Activated naive CD4-positive, alpha-beta T cell treated with Interleukin-2 at 50 U/mL for 16 hours (primary cell): ENCODE data around the gene CEP44.
"Not testable (repeated sequence)": the region's sequence is repeated elsewhere in the genome, so short reads cannot be mapped to it uniquely, and the experiment has no call there.

Source experiments
- DNase-seq: peaks from one replicate; pipeline ENCODE4 v3.0.0-alpha.2; 2020

CEP44 gene

GRCh38 chr4:174279433-174280155 is 4.1 kb upstream of the CEP44 start:
- DNase-seq: no peak

GRCh38 chr4:174281182-174281737 is 2.5 kb upstream of the CEP44 start:
- no peak for DNase-seq

GRCh38 chr4:174281901-174282300 is 1.8 kb upstream of the CEP44 start:
- DNase-seq: no peak

- peak; percentile 79 for DNase-seq
Measured at GRCh38 chr4:174282836-174283506, 740 bp upstream of the CEP44 start.

- DNase-seq: no peak
Measured at GRCh38 chr4:174284487-174284886, 776 bp downstream of the CEP44 start.

GRCh38 chr4:174286870-174287269 is 3.2 kb downstream of the CEP44 start:
- DNase-seq: no peak

- no peak for DNase-seq
Measured at GRCh38 chr4:174292473-174292872, 8.8 kb downstream of the CEP44 start.

- not testable (repeated sequence) for DNase-seq
Measured at GRCh38 chr4:174294641-174295040, 10.9 kb downstream of the CEP44 start.

GRCh38 chr4:174295142-174295541 is 11.4 kb downstream of the CEP44 start:
- DNase-seq: not testable (repeated sequence)

GRCh38 chr4:174303687-174304086 is 20.0 kb downstream of the CEP44 start:
- no peak for DNase-seq

GRCh38 chr4:174304664-174305063 is 21.0 kb downstream of the CEP44 start:
- DNase-seq: no peak

- no peak for DNase-seq
Measured at GRCh38 chr4:174305961-174306360, 22.2 kb downstream of the CEP44 start.

- DNase-seq: no peak
Measured at GRCh38 chr4:174307694-174308093, 24.0 kb downstream of the CEP44 start.

GRCh38 chr4:174312993-174313392 is 29.3 kb downstream of the CEP44 start:
- DNase-seq: no peak

- DNase-seq: no peak
Measured at GRCh38 chr4:174314274-174314673, 30.6 kb downstream of the CEP44 start.

- DNase-seq: no peak
Measured at GRCh38 chr4:174314770-174315169, 31.1 kb downstream of the CEP44 start.

GRCh38 chr4:174316546-174316945 is 32.8 kb downstream of the CEP44 start:
- no peak for DNase-seq

- DNase-seq: no peak
Measured at GRCh38 chr4:174316954-174317353, 33.2 kb downstream of the CEP44 start.

- no peak for DNase-seq
Measured at GRCh38 chr4:174317531-174317930, 33.8 kb downstream of the CEP44 start.

- no peak for DNase-seq
Measured at GRCh38 chr4:174318829-174319764, 35.4 kb downstream of the CEP44 start.

GRCh38 chr4:174320494-174321199 is 36.9 kb downstream of the CEP44 start:
- no peak for DNase-seq

GRCh38 chr4:174324236-174324635 is 40.5 kb downstream of the CEP44 start:
- DNase-seq: no peak
